OCI-LY3 (cell line): Measurements from ENCODE around the gene ANKDD1A.

Experiments
- CTCF ChIP-seq: fragments of 200-600, 300-600 bp; sonication (generic); IDR thresholded peaks from 2 replicates; pipeline ENCODE4 v1.5.1; 2014; ENCODE audit warnings: antibody characterized with exemption, low read length, low read depth
- EZH2phosphoT487 ChIP-seq: fragments of 200-600 bp; shearing (Covaris generic); IDR thresholded peaks from 2 replicates; pipeline ENCODE4 v1.6.1; 2018; ENCODE audit warnings: antibody characterized with exemption, mixed run types, low read depth

- TF ChIP-seq CTCF (no peak), EZH2phosphoT487 (no peak)
Measured at GRCh38 chr15:64903326-64903950, 8.3 kb upstream of the ANKDD1A start.
